NCI-H1048 (cell line): ENCODE results near the gene SLCO3A1.

Experiments
- DNase-seq: peaks from one replicate; lab custom pipeline; 2025; lab: John Stamatoyannopoulos, UW

SLCO3A1 gene

GRCh38 chr15:92100751-92101150 lies 247.2 kb downstream of the SLCO3A1 start:
- DNase-seq: no peak

GRCh38 chr15:92101708-92102394 lies 248.3 kb downstream of the SLCO3A1 start:
- DNase-seq: no peak

GRCh38 chr15:92102395-92102755 lies 248.9 kb downstream of the SLCO3A1 start:
- DNase-seq: no peak

GRCh38 chr15:92104072-92104471 lies 250.6 kb downstream of the SLCO3A1 start:
- no peak for DNase-seq

- no peak for DNase-seq
Observed at GRCh38 chr15:92105611-92106010, 252.1 kb downstream of the SLCO3A1 start.

GRCh38 chr15:92107510-92107909 lies 254.0 kb downstream of the SLCO3A1 start:
- DNase-seq: no peak

GRCh38 chr15:92109191-92109873 lies 255.8 kb downstream of the SLCO3A1 start:
- DNase-seq: no peak

GRCh38 chr15:92111291-92111690 lies 257.8 kb downstream of the SLCO3A1 start:
- DNase-seq: no peak

- no peak for DNase-seq
Observed at GRCh38 chr15:92111751-92112150, 258.2 kb downstream of the SLCO3A1 start.

GRCh38 chr15:92112180-92112579 lies 258.7 kb downstream of the SLCO3A1 start:
- no peak for DNase-seq

GRCh38 chr15:92112711-92113110 lies 259.2 kb downstream of the SLCO3A1 start:
- no peak for DNase-seq

- no peak for DNase-seq
Observed at GRCh38 chr15:92113832-92114231, 260.3 kb downstream of the SLCO3A1 start.

- DNase-seq: no peak
Observed at GRCh38 chr15:92115834-92116233, 262.3 kb downstream of the SLCO3A1 start.

GRCh38 chr15:92116330-92116729 lies 262.8 kb downstream of the SLCO3A1 start:
- DNase-seq: no peak

GRCh38 chr15:92117261-92117731 lies 263.8 kb downstream of the SLCO3A1 start:
- no peak for DNase-seq

GRCh38 chr15:92118162-92118935 lies 264.8 kb downstream of the SLCO3A1 start:
- DNase-seq: no peak

- no peak for DNase-seq
Observed at GRCh38 chr15:92118936-92119325, 265.4 kb downstream of the SLCO3A1 start.

- no peak for DNase-seq
Observed at GRCh38 chr15:92120094-92120795, 266.7 kb downstream of the SLCO3A1 start.

GRCh38 chr15:92121047-92121446 lies 267.5 kb downstream of the SLCO3A1 start:
- DNase-seq: no peak

GRCh38 chr15:92122259-92122658 lies 268.8 kb downstream of the SLCO3A1 start:
- DNase-seq: no peak

GRCh38 chr15:92123962-92124656 lies 270.6 kb downstream of the SLCO3A1 start:
- DNase-seq: no peak

GRCh38 chr15:92124657-92125010 lies 271.1 kb downstream of the SLCO3A1 start:
- DNase-seq: no peak
